Adrenal gland (tissue), 5 donors: ENCODE data around the gene CEBPG.

Source experiments
- POLR2A ChIP-seq, 2 donors: fragments of 450-650 bp; IDR thresholded peaks; one replicate each; pipeline ENCODE4 v1.6.1; 2017; ENCODE audit warnings: antibody characterized with exemption in 2 of 2, mild to moderate bottlenecking in 2 of 2, moderate library complexity in 1 of 2
- TF ChIP-seq, protein P1 (sequence below), 6 experiments: fragments of 450-650 bp in 4 of 6; fragments of 200-600 bp in 2 of 6; sonication (generic) in 1 of 6; IDR thresholded peaks; 1 replicate in 5 of 6; 2 replicates in 1 of 6; pipeline versions ENCODE4 v1.5.1 to v1.8.0; 2016 to 2021; ENCODE audit warnings: antibody characterized with exemption in 6 of 6, mild to moderate bottlenecking in 2 of 6, moderate library complexity in 1 of 6
- donor health status: DM: no; HTN: no; CAD: no.

DNA sequence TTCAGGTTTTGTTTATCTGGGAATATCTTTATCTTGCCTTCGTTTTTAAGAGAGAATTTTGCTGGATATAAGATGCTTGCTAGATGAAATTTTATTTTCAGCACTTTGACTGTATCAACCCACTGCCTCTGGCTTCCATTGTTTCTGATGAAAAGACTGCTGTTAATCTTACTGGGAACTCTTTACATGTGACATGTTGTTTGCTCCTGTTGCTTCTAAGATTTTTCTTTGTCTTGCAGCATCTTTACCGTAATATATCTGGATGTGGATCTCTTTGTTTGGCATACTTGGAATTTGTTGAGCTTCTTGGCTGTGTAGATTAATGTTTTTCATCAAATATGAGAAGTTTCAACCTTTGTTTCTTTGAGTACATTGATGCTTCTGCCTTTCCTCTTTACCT is 18.0 kb upstream of the CEBPG start:
- TF ChIP-seq, protein P1, sequence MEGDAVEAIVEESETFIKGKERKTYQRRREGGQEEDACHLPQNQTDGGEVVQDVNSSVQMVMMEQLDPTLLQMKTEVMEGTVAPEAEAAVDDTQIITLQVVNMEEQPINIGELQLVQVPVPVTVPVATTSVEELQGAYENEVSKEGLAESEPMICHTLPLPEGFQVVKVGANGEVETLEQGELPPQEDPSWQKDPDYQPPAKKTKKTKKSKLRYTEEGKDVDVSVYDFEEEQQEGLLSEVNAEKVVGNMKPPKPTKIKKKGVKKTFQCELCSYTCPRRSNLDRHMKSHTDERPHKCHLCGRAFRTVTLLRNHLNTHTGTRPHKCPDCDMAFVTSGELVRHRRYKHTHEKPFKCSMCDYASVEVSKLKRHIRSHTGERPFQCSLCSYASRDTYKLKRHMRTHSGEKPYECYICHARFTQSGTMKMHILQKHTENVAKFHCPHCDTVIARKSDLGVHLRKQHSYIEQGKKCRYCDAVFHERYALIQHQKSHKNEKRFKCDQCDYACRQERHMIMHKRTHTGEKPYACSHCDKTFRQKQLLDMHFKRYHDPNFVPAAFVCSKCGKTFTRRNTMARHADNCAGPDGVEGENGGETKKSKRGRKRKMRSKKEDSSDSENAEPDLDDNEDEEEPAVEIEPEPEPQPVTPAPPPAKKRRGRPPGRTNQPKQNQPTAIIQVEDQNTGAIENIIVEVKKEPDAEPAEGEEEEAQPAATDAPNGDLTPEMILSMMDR (IDR thresholded peaks at IDR 0.05): no peak
- TF ChIP-seq POLR2A (IDR thresholded peaks at IDR 0.05): no peak
